OCI-LY1 (cell line): ENCODE data around the gene ICE1.
"Not testable (repeated sequence)": the region's sequence is repeated elsewhere in the genome, so short reads cannot be mapped to it uniquely, and the experiment has no call there.

Source experiments
- H2AFZ ChIP-seq: fragments of 200-600 bp; sonication (generic), shearing (Covaris generic); 2 replicates; pipeline ENCODE4 v1.6.0; 2014; ENCODE audit warnings: antibody characterized with exemption, mild to moderate bottlenecking, low read length
- H3F3A ChIP-seq: fragments of 200-600 bp; sonication (generic), shearing (Covaris generic); 2 replicates; pipeline ENCODE4 v1.6.0; 2014; ENCODE audit warnings: mild to moderate bottlenecking, antibody characterized with exemption, low read length, moderate library complexity; ENCODE audit not compliant: insufficient read depth
- H3K27ac ChIP-seq: fragments of 200-600 bp; sonication (generic); 2 replicates; pipeline ENCODE4 v1.5.1; 2014; ENCODE audit warnings: low read length, mixed run types, mild to moderate bottlenecking, low read depth; ENCODE audit not compliant: poor library complexity, severe bottlenecking
- H3K27me3 ChIP-seq: fragments of 200-600 bp; sonication (generic); 2 replicates; pipeline ENCODE4 v1.6.0; 2014; ENCODE audit warnings: antibody characterized with exemption, mild to moderate bottlenecking, low read length, moderate library complexity; ENCODE audit not compliant: insufficient read depth
- H3K36me3 ChIP-seq: fragments of 200-600 bp; sonication (generic); 2 replicates; pipeline ENCODE4 v1.6.1; 2014; ENCODE audit warnings: mild to moderate bottlenecking, antibody characterized with exemption, low read length, moderate library complexity, mixed read lengths; ENCODE audit not compliant: insufficient read depth
- H3K4me1 ChIP-seq: fragments of 200-600 bp; sonication (generic); 2 replicates; pipeline ENCODE4 v1.5.1; 2014; ENCODE audit warnings: mild to moderate bottlenecking, low read length, moderate library complexity; ENCODE audit not compliant: insufficient read depth, severe bottlenecking
- H3K4me2 ChIP-seq: fragments of 200-600 bp; sonication (generic), shearing (Covaris generic); 2 replicates; pipeline ENCODE4 v1.6.1; 2014; ENCODE audit warnings: low read length
- H3K4me3 ChIP-seq: fragments of 200-600 bp; sonication (generic); 2 replicates; pipeline ENCODE4 v1.5.1; 2014; ENCODE audit warnings: low read length, low read depth, mild to moderate bottlenecking, mixed read lengths; ENCODE audit not compliant: poor library complexity, severe bottlenecking
- H3K79me2 ChIP-seq: fragments of 200-600 bp; shearing (Covaris generic); 2 replicates; pipeline ENCODE4 v1.6.1; 2016; ENCODE audit warnings: mixed run types, low read length, mixed read lengths; ENCODE audit not compliant: insufficient read depth
- H3K9ac ChIP-seq: fragments of 200-600 bp; sonication (generic), shearing (Covaris generic); 2 replicates; pipeline ENCODE4 v1.6.1; 2014; ENCODE audit warnings: mild to moderate bottlenecking, low read length, mixed read lengths
- H3K9me2 ChIP-seq: fragments of 200-600 bp; sonication (generic), shearing (Covaris generic); 2 replicates; pipeline ENCODE4 v1.6.1; 2014; ENCODE audit warnings: low read depth, mild to moderate bottlenecking, low read length, mixed read lengths
- H3K9me3 ChIP-seq: fragments of 200-600 bp; shearing (Covaris generic); 2 replicates; pipeline ENCODE4 v1.6.1; 2014; ENCODE audit warnings: low read length, mixed read lengths
- H4K20me1 ChIP-seq: fragments of 200-600 bp; sonication (generic), shearing (Covaris generic); 2 replicates; pipeline ENCODE4 v1.6.0; 2016; ENCODE audit warnings: mild to moderate bottlenecking, low read length; ENCODE audit not compliant: insufficient read depth
- EZH2 ChIP-seq: fragments of 200-600 bp; sonication (generic), shearing (Covaris generic); IDR thresholded peaks from 2 replicates; pipeline ENCODE4 v1.8.0; 2017; ENCODE audit warnings: borderline replicate concordance, mixed run types, mild to moderate bottlenecking, antibody characterized with exemption, low read length, moderate library complexity, mixed read lengths
- TF ChIP-seq, protein P1 (sequence below): fragments of 200-600 bp; sonication (generic), shearing (Covaris generic); IDR thresholded peaks from 2 replicates; pipeline ENCODE4 v1.5.1; 2017; ENCODE audit warnings: mild to moderate bottlenecking, antibody characterized with exemption, low read length, moderate library complexity, mixed read lengths

ICE1 gene

GRCh38 chr5:5386329-5386728, 36.1 kb upstream of the ICE1 start:
- no peak overlapping the region for H3K9ac ChIP-seq

GRCh38 chr5:5387192-5387591, 35.3 kb upstream of the ICE1 start:
- H3K79me2 ChIP-seq = no peaks in the 10 kb centered on the region
- no peak overlapping the region for H3K4me3 ChIP-seq
- H2AFZ ChIP-seq = no peak overlapping the region
- TF ChIP-seq, protein P1, sequence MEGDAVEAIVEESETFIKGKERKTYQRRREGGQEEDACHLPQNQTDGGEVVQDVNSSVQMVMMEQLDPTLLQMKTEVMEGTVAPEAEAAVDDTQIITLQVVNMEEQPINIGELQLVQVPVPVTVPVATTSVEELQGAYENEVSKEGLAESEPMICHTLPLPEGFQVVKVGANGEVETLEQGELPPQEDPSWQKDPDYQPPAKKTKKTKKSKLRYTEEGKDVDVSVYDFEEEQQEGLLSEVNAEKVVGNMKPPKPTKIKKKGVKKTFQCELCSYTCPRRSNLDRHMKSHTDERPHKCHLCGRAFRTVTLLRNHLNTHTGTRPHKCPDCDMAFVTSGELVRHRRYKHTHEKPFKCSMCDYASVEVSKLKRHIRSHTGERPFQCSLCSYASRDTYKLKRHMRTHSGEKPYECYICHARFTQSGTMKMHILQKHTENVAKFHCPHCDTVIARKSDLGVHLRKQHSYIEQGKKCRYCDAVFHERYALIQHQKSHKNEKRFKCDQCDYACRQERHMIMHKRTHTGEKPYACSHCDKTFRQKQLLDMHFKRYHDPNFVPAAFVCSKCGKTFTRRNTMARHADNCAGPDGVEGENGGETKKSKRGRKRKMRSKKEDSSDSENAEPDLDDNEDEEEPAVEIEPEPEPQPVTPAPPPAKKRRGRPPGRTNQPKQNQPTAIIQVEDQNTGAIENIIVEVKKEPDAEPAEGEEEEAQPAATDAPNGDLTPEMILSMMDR = no peak
- TF ChIP-seq EZH2 = no peak
- H4K20me1 ChIP-seq = no peaks in the 10 kb centered on the region
- H3K9me3 ChIP-seq = no peaks in the 10 kb centered on the region
- no peaks in the 10 kb centered on the region for H3K36me3 ChIP-seq
- no peak overlapping the region for H3K9ac ChIP-seq
- no peak overlapping the region for H3K27ac ChIP-seq
- no peak overlapping the region for H3K4me2 ChIP-seq
- no peaks in the 10 kb centered on the region for H3K9me2 ChIP-seq
- H3K27me3 ChIP-seq = no peaks in the 10 kb centered on the region
- H3F3A ChIP-seq = no peaks in the 10 kb centered on the region
- H3K4me1 ChIP-seq = no peaks in the 10 kb centered on the region

More at GRCh38 chr5:5386329-5386728, 36.1 kb upstream of the ICE1 start:
- no peak overlapping the region for H3K4me3 ChIP-seq
- no peak overlapping the region for H2AFZ ChIP-seq
- no peak overlapping the region for H3K27ac ChIP-seq
- H4K20me1 ChIP-seq = no peaks in the 10 kb centered on the region
- H3K27me3 ChIP-seq = no peaks in the 10 kb centered on the region
- no peaks in the 10 kb centered on the region for H3K9me3 ChIP-seq
- no peaks in the 10 kb centered on the region for H3K9me2 ChIP-seq
- H3K4me2 ChIP-seq = no peak overlapping the region
- no peak for TF ChIP-seq EZH2
- TF ChIP-seq, protein P1 = no peak
- H3K36me3 ChIP-seq = no peaks in the 10 kb centered on the region
- no peaks in the 10 kb centered on the region for H3K79me2 ChIP-seq
- H3F3A ChIP-seq = no peaks in the 10 kb centered on the region
- H3K4me1 ChIP-seq = no peaks in the 10 kb centered on the region

- Histone ChIP-seq H3K9me2 (no peaks in the 10 kb centered on the region), H3K27ac (no peak overlapping the region), H3K9me3 (no peaks in the 10 kb centered on the region), H3K9ac (no peak overlapping the region), H3K36me3 (no peaks in the 10 kb centered on the region), H3F3A (no peaks in the 10 kb centered on the region), H3K79me2 (no peaks in the 10 kb centered on the region), H3K27me3 (no peaks in the 10 kb centered on the region), H4K20me1 (no peaks in the 10 kb centered on the region), H3K4me2 (no peak overlapping the region), H3K4me1 (no peaks in the 10 kb centered on the region), H2AFZ (no peak overlapping the region), H3K4me3 (no peak overlapping the region)
- TF ChIP-seq, protein P1 = no peak
- no peak for TF ChIP-seq EZH2
These were observed 34.7 kb upstream of the ICE1 start for GRCh38 chr5:5387777-5388176.

GRCh38 chr5:5390121-5390869, 32.2 kb upstream of the ICE1 start:
- not testable (repeated sequence) for H3F3A ChIP-seq, H2AFZ ChIP-seq, H3K79me2 ChIP-seq, H3K27me3 ChIP-seq, H3K4me1 ChIP-seq, H3K4me2 ChIP-seq, H3K4me3 ChIP-seq, H3K36me3 ChIP-seq, H4K20me1 ChIP-seq, H3K9me2 ChIP-seq, H3K9me3 ChIP-seq, H3K27ac ChIP-seq, H3K9ac ChIP-seq

DNA sequence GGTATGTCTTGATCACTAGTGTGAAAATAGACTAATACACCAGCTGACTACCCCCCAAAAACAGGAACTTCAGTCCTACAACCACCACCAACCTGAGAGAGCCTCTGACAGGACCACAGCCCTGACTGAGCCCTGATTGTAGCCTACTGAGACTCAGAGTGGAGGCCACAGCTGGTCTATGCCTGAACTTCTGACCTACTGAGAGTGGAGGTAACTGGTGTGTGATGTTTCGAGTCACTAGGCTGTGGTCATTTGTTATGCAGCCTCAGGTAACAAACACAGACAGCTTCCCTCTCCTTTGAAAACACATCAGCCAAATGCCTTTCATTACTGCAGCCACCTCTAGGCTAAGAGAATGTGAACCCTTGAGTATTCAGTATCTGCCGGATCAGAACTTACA, 30.0 kb upstream of the ICE1 start:
- H3K4me3 ChIP-seq, H3K27ac ChIP-seq, H3K4me1 ChIP-seq, H3K79me2 ChIP-seq, H3F3A ChIP-seq, H4K20me1 ChIP-seq, H3K36me3 ChIP-seq, H3K9me2 ChIP-seq, H3K4me2 ChIP-seq, H3K9me3 ChIP-seq, H2AFZ ChIP-seq, H3K9ac ChIP-seq, H3K27me3 ChIP-seq: not testable (repeated sequence)
